Brain microvascular endothelial cell (primary cell): ENCODE results near the gene HMCN2.

Experiments
- DNase-seq: peaks from one replicate; pipeline ENCODE4 v3.0.0-alpha.2; 2020
- H3K27ac ChIP-seq: fragments of 250-450 bp; sonication (Bioruptor Pico); 2 replicates; pipeline ENCODE4 v1.5.1; 2020; ENCODE audit warnings: mild to moderate bottlenecking, moderate library complexity
- H3K27me3 ChIP-seq: fragments of 250-450 bp; sonication (Bioruptor Pico); replicated peaks from 2 replicates; pipeline ENCODE4 v1.5.1; 2020; ENCODE audit warnings: mild to moderate bottlenecking
- H3K36me3 ChIP-seq: fragments of 250-450 bp; sonication (Bioruptor Pico); replicated peaks from 2 replicates; pipeline ENCODE4 v1.5.1; 2020; ENCODE audit warnings: mild to moderate bottlenecking
- H3K4me3 ChIP-seq: 2 replicates; pipeline ENCODE4 v1.5.1; 2011; ENCODE audit warnings: low read depth, mild to moderate bottlenecking, control low read depth, low read length, moderate library complexity
- in situ Hi-C: cut with HindIII; loops from 2 replicates; pipeline ENCODE4 v1.10.0; 2017; ENCODE audit warnings: low sequenced_read_pairs, low pct_ligation_motif_present
- TF ChIP-seq, protein P1 (sequence below): IDR thresholded peaks from 2 replicates; pipeline ENCODE4 v1.5.1; 2011; ENCODE audit warnings: low read depth, mild to moderate bottlenecking, moderate library complexity, low read length, control low read depth, inconsistent platforms; ENCODE audit errors: missing control alignments

Gene HMCN2

DNA sequence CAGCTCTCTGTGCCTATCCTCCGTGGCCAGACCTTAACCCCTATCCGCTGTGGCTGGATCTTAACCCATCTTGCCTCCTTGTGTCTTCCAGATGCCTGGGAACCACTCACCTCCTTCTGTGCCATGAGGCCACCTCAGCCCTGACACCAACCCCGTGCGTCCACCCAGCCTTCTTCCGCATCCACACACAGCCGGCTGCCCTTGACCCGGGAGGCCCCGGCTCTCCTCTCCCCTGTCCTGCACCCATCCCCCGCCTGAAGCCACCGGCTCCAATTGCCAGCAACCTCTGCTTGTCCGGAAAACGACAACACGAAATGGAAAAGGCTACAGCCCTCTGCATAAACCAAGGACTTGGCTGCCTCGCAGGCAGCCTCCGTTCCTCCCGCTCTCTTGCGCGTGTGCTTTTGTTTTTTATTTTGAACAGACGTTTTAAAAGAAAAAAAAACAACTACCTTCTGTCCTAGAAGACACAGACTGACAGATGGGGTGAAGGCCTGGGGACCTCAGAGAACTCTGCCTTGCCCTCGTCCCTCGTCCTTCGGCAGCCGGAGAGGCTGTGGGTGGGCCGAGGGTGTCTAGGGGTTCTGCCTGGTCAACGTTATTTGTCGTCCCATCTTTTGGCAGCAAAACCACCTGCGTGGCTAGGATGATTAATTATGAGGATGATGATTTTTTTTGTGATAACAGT is 32.5 kb upstream of the HMCN2 start:
- Histone ChIP-seq H3K27me3 (no peaks in the 10 kb centered on the region), H3K27ac (no peak overlapping the region), H3K4me3 (no peak overlapping the region), H3K36me3 (peaks cover 14% of the 10 kb centered on the region)
- in situ Hi-C loops = no loop called here
- DNase-seq = no peak
- TF ChIP-seq, protein P1, sequence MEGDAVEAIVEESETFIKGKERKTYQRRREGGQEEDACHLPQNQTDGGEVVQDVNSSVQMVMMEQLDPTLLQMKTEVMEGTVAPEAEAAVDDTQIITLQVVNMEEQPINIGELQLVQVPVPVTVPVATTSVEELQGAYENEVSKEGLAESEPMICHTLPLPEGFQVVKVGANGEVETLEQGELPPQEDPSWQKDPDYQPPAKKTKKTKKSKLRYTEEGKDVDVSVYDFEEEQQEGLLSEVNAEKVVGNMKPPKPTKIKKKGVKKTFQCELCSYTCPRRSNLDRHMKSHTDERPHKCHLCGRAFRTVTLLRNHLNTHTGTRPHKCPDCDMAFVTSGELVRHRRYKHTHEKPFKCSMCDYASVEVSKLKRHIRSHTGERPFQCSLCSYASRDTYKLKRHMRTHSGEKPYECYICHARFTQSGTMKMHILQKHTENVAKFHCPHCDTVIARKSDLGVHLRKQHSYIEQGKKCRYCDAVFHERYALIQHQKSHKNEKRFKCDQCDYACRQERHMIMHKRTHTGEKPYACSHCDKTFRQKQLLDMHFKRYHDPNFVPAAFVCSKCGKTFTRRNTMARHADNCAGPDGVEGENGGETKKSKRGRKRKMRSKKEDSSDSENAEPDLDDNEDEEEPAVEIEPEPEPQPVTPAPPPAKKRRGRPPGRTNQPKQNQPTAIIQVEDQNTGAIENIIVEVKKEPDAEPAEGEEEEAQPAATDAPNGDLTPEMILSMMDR = no peak

- in situ Hi-C loops = no loop called here
- no peak overlapping the region for H3K4me3 ChIP-seq
- H3K36me3 ChIP-seq = peaks cover 14% of the 10 kb centered on the region
- no peaks in the 10 kb centered on the region for H3K27me3 ChIP-seq
- H3K27ac ChIP-seq = no peak overlapping the region
- DNase-seq = no peak
- TF ChIP-seq, protein P1 = no peak
Measured at GRCh38 chr9:130233587-130233945, 32.0 kb upstream of the HMCN2 start.

GRCh38 chr9:130234340-130235260 is 31.0 kb upstream of the HMCN2 start:
- DNase-seq = peak; percentile 50
- TF ChIP-seq, protein P1 = no peak
- Histone ChIP-seq H3K27me3 (no peaks in the 10 kb centered on the region), H3K27ac (no peak overlapping the region), H3K36me3 (peaks cover 11% of the 10 kb centered on the region), H3K4me3 (no peak overlapping the region)
- in situ Hi-C loops = no loop called here

- Histone ChIP-seq H3K4me3 (no peak overlapping the region), H3K36me3 (peaks cover 7% of the 10 kb centered on the region), H3K27me3 (no peaks in the 10 kb centered on the region), H3K27ac (no peak overlapping the region)
- TF ChIP-seq, protein P1 = peak; percentile 98
- DNase-seq = peak; percentile 46
- in situ Hi-C loops = no loop called here
Measured at GRCh38 chr9:130235558-130236435, 29.8 kb upstream of the HMCN2 start.

DNA sequence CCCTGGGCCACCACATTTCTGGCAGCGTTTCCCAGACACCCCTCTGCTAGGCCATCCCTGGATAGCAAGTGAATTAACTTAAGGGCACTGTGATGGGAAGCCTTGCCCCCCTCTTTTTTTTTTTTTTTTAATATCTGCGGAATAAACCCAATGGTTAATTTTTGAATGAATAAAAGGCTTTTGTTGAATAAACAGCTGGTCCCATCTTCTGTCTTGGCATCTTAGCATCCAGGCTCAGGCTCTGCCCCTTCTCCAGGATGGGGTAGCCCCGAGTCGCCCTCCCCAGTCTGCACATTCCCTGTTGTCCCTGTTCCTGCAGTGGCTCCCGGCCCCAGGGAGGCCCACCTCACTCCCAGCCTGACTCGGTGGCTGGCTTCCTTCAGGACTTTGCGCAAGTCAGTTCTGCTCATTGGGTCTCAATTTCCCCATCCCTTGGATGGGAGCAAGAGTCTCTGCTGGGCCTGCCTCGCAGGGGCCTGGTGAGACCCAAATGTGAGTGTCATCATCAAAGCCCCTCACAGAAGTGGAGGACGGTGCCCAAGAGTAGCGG is 29.0 kb upstream of the HMCN2 start:
- H3K27me3 ChIP-seq = no peaks in the 10 kb centered on the region
- H3K4me3 ChIP-seq = no peak overlapping the region
- TF ChIP-seq, protein P1 = no peak
- no peak overlapping the region for H3K27ac ChIP-seq
- H3K36me3 ChIP-seq = peaks cover 5% of the 10 kb centered on the region
- in situ Hi-C loops = no loop called here
- DNase-seq = no peak
